Stomach (tissue), 9 donors: ENCODE results near the gene BCAS3. TPM values are rescaled to one million over a fixed set of nuclear protein-coding genes. Genes with fewer than 3 reads are reported as not detected.

Source experiments
- DNase-seq, 2 donors: peaks; one replicate each; pipeline versions ENCODE4 v3.0.0 to v3.0.0-alpha.2; 2013 to 2019
- H3K27ac ChIP-seq, 5 donors: fragments of 200-600 bp in 4 of 5; sonication (generic) in 4 of 5; one replicate each; pipeline ENCODE4 v1.5.1; 2013 to 2019; ENCODE audit warnings: mild to moderate bottlenecking in 1 of 5, moderate library complexity in 1 of 5
- H3K27me3 ChIP-seq, 3 donors: fragments of 200-600 bp; sonication (generic); one replicate each; pipeline ENCODE4 v1.5.1; 2017 to 2019; ENCODE audit warnings: mixed run types in 1 of 3
- H3K36me3 ChIP-seq, 4 donors: fragments of 200-600 bp; sonication (generic); 1 replicate in 3 of 4; 2 replicates in 1 of 4; pipeline ENCODE4 v1.5.1; 2016 to 2019
- H3K4me1 ChIP-seq, 4 donors: fragments of 200-600 bp; sonication (generic); one replicate each; pipeline ENCODE4 v1.5.1; 2016 to 2019
- H3K4me3 ChIP-seq, 4 donors: fragments of 200-600 bp; sonication (generic) in 3 of 4; one replicate each; pipeline ENCODE4 v1.5.1; 2016 to 2019; ENCODE audit warnings: mild to moderate bottlenecking in 1 of 4
- H3K9me3 ChIP-seq, 4 donors: fragments of 200-600 bp; sonication (generic); one replicate each; pipeline ENCODE4 v1.5.1; 2016 to 2019
- EP300 ChIP-seq: sonication (generic); formaldehyde crosslinking; IDR thresholded peaks from one replicate; pipeline ENCODE4 v1.6.1; 2017; ENCODE audit warnings: antibody characterized with exemption
- POLR2A ChIP-seq, 4 donors: fragments of 450-650 bp; IDR thresholded peaks; one replicate each; pipeline ENCODE4 v1.6.1; 2016; ENCODE audit warnings: antibody characterized with exemption in 4 of 4, control low read depth in 2 of 4, mild to moderate bottlenecking in 1 of 4, moderate library complexity in 1 of 4
- POLR2AphosphoS5 ChIP-seq, 3 donors: sonication (generic); formaldehyde crosslinking; IDR thresholded peaks; one replicate each; pipeline ENCODE4 v1.6.1; 2016; ENCODE audit warnings: antibody characterized with exemption in 3 of 3
- WGBS, 5 donors: extraction: QIAGEN DNeasy Blood & Tissue Kit in 3 of 5; methylation state at CpG; one replicate each; pipeline versions ENCODE4 v1.1.5 to v1.1.7; 2013 to 2018; 5-methylcytosine and 5-hydroxymethylcytosine counted together
- intact Hi-C: fragments of 100-400 bp; cut with DNase I; formaldehyde crosslinking; loops from one replicate; pipeline ENCODE4 v1.15.1; 2023; ENCODE audit warnings: low total_unique reads
- polyA plus RNA-seq, 3 donors: library from polyadenylated mRNA; stranded (reverse); fragments of 200-250 nt; gene quantifications; one replicate each; pipeline ENCODE4 v1.2.3, GENCODE V29; 2013
- total RNA-seq, 5 donors: library from RNA; depleted of rRNA; stranded (reverse); fragments of >200 nt; gene quantifications; one replicate each; pipeline versions ENCODE4 v1.1.0 to v1.2.3, GENCODE V29; 2014 to 2016
- TF ChIP-seq, protein P1 (sequence below), 7 experiments: fragments of 450-650 bp in 4 of 7; fragments of 200-600 bp in 3 of 7; sonication (generic) in 3 of 7; IDR thresholded peaks; one replicate each; pipeline ENCODE4 v1.5.1; 2016 to 2019; ENCODE audit warnings: antibody characterized with exemption in 7 of 7, control low read depth in 2 of 7, mild to moderate bottlenecking in 1 of 7
- donor health status: healthy with polysubstance abuse.
- donor health status: Bipolar disorder and iron deficiency.
- donor health status: healthy.

Gene BCAS3
- total and polyA plus RNA-seq, 8 donors = 4.9 to 150 (median 25.3) TPM

DNA sequence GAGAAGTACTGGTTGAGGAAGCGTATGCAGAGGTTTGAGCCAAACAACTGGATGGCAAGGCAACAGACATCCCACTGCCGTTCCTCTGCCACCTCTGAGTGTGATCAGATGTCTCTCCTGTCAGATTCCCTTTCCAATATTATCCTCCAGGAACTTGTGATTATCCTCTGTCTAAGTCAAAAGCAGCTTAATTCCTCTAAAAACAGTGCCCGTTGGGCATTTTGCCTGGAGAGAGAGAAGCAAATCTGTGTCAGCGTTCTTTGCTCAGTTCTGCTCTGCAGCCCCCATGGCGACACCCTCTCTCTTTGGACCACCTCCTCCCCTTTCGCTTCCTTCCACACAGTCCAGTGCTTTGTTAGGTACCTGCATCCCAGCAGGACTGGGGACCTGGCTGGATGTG is 665.9 kb downstream of the BCAS3 start:
- H3K36me3 ChIP-seq = no peaks in the 10 kb centered on the region
- H3K4me3 ChIP-seq = no peak overlapping the region
- no peaks in the 10 kb centered on the region for H3K27me3 ChIP-seq
- intact Hi-C loops = no loop called here
- DNase-seq = no peak
- H3K9me3 ChIP-seq = no peaks in the 10 kb centered on the region
- H3K4me1 ChIP-seq = peaks cover 0 to 6% (median 2%) of the 10 kb centered on the region in 4 donors
- TF ChIP-seq, protein P1, sequence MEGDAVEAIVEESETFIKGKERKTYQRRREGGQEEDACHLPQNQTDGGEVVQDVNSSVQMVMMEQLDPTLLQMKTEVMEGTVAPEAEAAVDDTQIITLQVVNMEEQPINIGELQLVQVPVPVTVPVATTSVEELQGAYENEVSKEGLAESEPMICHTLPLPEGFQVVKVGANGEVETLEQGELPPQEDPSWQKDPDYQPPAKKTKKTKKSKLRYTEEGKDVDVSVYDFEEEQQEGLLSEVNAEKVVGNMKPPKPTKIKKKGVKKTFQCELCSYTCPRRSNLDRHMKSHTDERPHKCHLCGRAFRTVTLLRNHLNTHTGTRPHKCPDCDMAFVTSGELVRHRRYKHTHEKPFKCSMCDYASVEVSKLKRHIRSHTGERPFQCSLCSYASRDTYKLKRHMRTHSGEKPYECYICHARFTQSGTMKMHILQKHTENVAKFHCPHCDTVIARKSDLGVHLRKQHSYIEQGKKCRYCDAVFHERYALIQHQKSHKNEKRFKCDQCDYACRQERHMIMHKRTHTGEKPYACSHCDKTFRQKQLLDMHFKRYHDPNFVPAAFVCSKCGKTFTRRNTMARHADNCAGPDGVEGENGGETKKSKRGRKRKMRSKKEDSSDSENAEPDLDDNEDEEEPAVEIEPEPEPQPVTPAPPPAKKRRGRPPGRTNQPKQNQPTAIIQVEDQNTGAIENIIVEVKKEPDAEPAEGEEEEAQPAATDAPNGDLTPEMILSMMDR (IDR thresholded peaks at IDR 0.05) = no peak
- TF ChIP-seq POLR2A (IDR thresholded peaks at IDR 0.05) (no peak), EP300 (no peak), POLR2AphosphoS5 (IDR thresholded peaks at IDR 0.05) (no peak)
- H3K27ac ChIP-seq = no peak overlapping the region
- 73 to 96% (median 76%) methylated on average over 6 of the region's 6 CpGs for WGBS, 5 donors

DNA sequence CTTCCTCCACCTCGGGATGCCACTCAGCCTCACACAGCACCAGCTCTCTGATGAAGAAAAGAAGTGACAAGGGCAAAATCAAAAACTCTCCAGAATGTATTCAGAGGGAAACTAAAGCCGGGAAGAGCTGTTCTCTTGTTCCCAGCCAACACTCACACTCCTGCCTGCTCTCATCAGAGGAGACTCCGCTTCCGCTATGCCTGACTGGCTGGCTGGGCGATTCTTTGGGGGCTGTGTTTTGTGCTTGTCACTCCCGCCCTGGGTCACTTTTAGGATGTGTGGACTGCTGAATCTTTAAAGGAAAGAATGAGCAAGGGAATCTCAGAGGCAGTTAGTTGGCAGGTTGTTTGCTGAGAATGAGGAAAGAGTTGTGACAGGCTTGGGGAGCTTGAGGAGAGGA is 667.4 kb downstream of the BCAS3 start:
- WGBS, 5 donors = 92 to 98% (median 94%) methylated on average over 6 of the region's 6 CpGs
- Histone ChIP-seq H3K27ac (no peak overlapping the region), H3K36me3 (no peaks in the 10 kb centered on the region), H3K4me1 (no peaks in the 10 kb centered on the region), H3K27me3 (no peaks in the 10 kb centered on the region), H3K4me3 (no peak overlapping the region), H3K9me3 (no peaks in the 10 kb centered on the region)
- TF ChIP-seq POLR2A (IDR thresholded peaks at IDR 0.05) = no peak
- no peak for TF ChIP-seq POLR2AphosphoS5 (IDR thresholded peaks at IDR 0.05)
- no peak for TF ChIP-seq EP300
- TF ChIP-seq, protein P1 (IDR thresholded peaks at IDR 0.05) = no peak
- no peak for DNase-seq
- intact Hi-C loops = no loop called here

DNA sequence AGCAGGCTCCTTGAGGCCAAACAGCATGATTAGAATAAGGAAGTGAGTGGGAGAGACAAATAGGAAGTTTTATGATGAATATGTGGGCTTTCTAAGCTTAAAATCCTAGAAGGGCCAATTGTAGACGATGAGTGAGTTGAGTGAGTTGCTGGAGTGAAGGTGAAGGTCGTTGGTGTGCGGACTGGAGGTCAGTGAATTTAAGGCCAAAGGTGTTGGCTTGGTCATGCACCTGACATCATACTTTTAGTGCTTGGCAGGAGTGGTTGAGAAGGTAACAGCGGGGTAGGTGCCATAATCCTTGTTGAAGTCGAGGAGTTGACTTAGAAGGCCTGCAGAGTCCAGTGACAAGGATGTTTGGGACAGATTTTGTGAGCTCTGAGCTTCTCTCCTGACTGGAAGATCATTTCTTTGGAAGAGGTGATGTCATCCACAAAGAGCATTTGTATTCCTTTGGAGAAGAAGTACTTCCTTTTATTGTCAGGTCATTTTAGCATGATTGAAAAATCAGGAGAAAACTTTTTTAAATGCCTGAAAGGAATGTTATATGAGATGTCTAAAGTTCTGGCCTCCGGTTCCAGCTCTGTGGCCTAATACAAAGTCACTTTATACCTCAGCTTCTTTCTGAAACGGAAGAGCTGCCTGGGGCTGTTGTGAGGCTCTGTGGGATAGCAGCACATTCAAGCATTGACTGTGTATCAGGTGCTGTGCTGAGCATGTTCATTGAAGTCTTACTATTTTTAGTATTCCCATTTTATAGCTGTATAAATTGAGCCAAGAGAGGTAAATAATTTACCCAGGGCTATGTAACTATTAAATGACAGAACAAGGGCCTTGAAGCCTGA is 668.4 kb downstream of the BCAS3 start:
- no peak for DNase-seq
- Histone ChIP-seq H3K4me3 (no peak overlapping the region), H3K27me3 (no peaks in the 10 kb centered on the region), H3K9me3 (no peaks in the 10 kb centered on the region), H3K4me1 (no peaks in the 10 kb centered on the region), H3K36me3 (no peaks in the 10 kb centered on the region), H3K27ac (no peak overlapping the region)
- intact Hi-C loops = no loop called here
- 89 to 95% (median 92%) methylated on average over 7 of the region's 7 CpGs for WGBS, 5 donors
- no peak for TF ChIP-seq POLR2AphosphoS5 (IDR thresholded peaks at IDR 0.05)
- TF ChIP-seq, protein P1 (IDR thresholded peaks at IDR 0.05) = no peak
- TF ChIP-seq EP300 = no peak
- TF ChIP-seq POLR2A (IDR thresholded peaks at IDR 0.05) = no peak

DNA sequence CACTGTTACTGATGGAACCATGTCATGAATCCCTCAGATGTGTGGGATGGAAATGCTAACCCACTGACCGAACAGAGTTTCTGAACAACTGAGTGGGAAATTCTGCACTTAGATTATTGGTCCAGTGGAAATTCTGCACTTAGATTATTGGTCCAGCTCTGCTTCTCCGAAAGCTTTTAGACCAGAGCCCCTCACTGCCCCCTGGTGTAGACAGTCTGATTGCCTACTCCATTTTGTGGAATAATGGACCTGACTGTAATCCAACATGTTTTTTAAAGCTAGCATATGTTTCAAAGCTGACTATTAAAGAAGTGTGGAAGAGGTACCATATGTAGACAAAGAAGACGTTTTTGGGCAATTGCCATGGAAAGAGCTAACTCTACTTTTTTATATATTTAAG is 671.7 kb downstream of the BCAS3 start:
- Histone ChIP-seq H3K9me3 (no peaks in the 10 kb centered on the region), H3K27me3 (no peaks in the 10 kb centered on the region), H3K4me1 (no peaks in the 10 kb centered on the region), H3K36me3 (no peaks in the 10 kb centered on the region), H3K4me3 (no peak overlapping the region), H3K27ac (no peak overlapping the region)
- TF ChIP-seq EP300 = no peak
- no peak for TF ChIP-seq POLR2A (IDR thresholded peaks at IDR 0.05)
- TF ChIP-seq POLR2AphosphoS5 (IDR thresholded peaks at IDR 0.05) = no peak
- TF ChIP-seq, protein P1 (IDR thresholded peaks at IDR 0.05) = no peak
- intact Hi-C loops = no loop called here
- no peak for DNase-seq
- WGBS, 5 donors = 84 to 94% (median 90%) methylated on average over 3 of the region's 3 CpGs
